Glutamatergic neuron (in vitro differentiated cells): ENCODE measurements around the gene KIF13A. TPM values are rescaled to one million over a fixed set of nuclear protein-coding genes. Genes with fewer than 3 reads are reported as not detected.

ENCODE experiments used
- DNase-seq: peaks from one replicate; pipeline ENCODE4 v3.0.0; 2022
- H3K27ac Mint-ChIP-seq: one replicate; pipeline ENCODE4 v1.8.0; 2020; ENCODE audit warnings: mild to moderate bottlenecking, mixed read lengths, inconsistent platforms; ENCODE audit not compliant: unreplicated experiment
- H3K27me3 Mint-ChIP-seq: one replicate; pipeline ENCODE4 v1.8.0; 2020; ENCODE audit warnings: mild to moderate bottlenecking, moderate library complexity, mixed read lengths, inconsistent platforms; ENCODE audit not compliant: unreplicated experiment
- H3K36me3 Mint-ChIP-seq: one replicate; pipeline ENCODE4 v1.8.0; 2020; ENCODE audit warnings: mild to moderate bottlenecking, mixed read lengths, inconsistent platforms; ENCODE audit not compliant: unreplicated experiment
- H3K4me1 Mint-ChIP-seq: one replicate; pipeline ENCODE4 v1.8.0; 2020; ENCODE audit warnings: mild to moderate bottlenecking, low read depth, mixed read lengths, inconsistent platforms; ENCODE audit not compliant: unreplicated experiment
- H3K4me3 Mint-ChIP-seq: one replicate; pipeline ENCODE4 v1.8.0; 2020; ENCODE audit warnings: mild to moderate bottlenecking, mixed read lengths, inconsistent platforms; ENCODE audit not compliant: unreplicated experiment
- H3K9me3 Mint-ChIP-seq: one replicate; pipeline ENCODE4 v1.8.0; 2020; ENCODE audit warnings: mild to moderate bottlenecking, moderate library complexity, mixed read lengths, inconsistent platforms; ENCODE audit not compliant: unreplicated experiment
- CTCF ChIP-seq: fragments of 200-600 bp; sonication (generic); IDR thresholded peaks from one replicate; pipeline ENCODE4 v1.5.0; 2021; ENCODE audit not compliant: partially characterized antibody, unreplicated experiment
- total RNA-seq: library from RNA; stranded (reverse); fragmentation: NEBNext Ultra II Directional; extraction: Animal tissue kit (Norgen Biotek cat#: 25700); gene quantifications from one replicate; pipeline ENCODE4 v1.2.1, GENCODE V29; 2021; ENCODE audit not compliant: unreplicated experiment

Gene KIF13A
- total RNA-seq, 1 donor from 2014 or later: 26.7 TPM

DNA sequence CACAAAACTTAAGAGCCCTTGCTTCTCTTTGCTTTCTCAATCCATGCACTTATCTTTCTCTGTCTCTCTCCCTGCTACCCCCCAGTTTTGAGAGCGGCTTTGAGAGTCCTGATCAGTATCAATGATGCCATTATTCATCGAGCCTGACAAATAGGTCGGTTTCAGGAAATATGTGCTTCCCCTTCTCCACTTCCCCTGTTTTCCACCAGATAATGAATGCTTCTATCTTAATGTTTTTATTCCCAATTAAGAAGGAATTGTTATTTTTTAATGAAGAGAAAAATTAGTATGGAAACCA, 117.7 kb downstream of the KIF13A start:
- no peak for DNase-seq
- Mint-ChIP-seq H3K27ac (peak overlapping the region; percentile 5), H3K9me3 (peaks cover 5% of the 10 kb centered on the region), H3K36me3 (peaks cover 1% of the 10 kb centered on the region), H3K27me3 (peaks cover 4% of the 10 kb centered on the region), H3K4me3 (no peak overlapping the region), H3K4me1 (peaks cover 38% of the 10 kb centered on the region)
- TF ChIP-seq CTCF: no peak

- Mint-ChIP-seq H3K27ac (peak overlapping the region; percentile 5), H3K36me3 (no peaks in the 10 kb centered on the region), H3K4me1 (peaks cover 39% of the 10 kb centered on the region), H3K27me3 (peaks cover 4% of the 10 kb centered on the region), H3K4me3 (no peak overlapping the region), H3K9me3 (peaks cover 5% of the 10 kb centered on the region)
- DNase-seq: no peak
- TF ChIP-seq CTCF: no peak
Observed at GRCh38 chr6:17869010-17869752, 118.3 kb downstream of the KIF13A start.

DNA sequence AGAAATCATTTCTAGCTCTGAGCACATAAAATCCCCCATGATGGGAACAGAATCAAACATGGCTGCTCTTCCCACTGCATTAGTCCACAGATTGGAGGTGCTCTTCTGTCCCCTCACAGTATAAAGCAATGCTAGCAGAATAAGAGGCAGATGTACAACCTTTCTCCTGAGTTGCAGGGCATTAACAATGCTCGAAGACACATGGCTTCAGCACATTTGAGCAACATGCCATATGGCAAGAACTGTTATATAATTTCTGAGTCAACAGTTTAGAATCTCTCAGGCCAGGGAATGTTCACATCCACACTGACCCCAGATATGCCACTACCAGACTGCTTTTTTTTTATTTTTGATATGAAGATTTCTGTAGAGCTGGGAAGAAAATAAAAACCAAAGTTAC, 119.6 kb downstream of the KIF13A start:
- Mint-ChIP-seq H3K27me3 (peaks cover 4% of the 10 kb centered on the region), H3K9me3 (peaks cover 5% of the 10 kb centered on the region), H3K4me1 (peaks cover 46% of the 10 kb centered on the region), H3K36me3 (no peaks in the 10 kb centered on the region), H3K4me3 (no peak overlapping the region), H3K27ac (peak overlapping the region; percentile 81)
- no peak for DNase-seq
- no peak for TF ChIP-seq CTCF

DNA sequence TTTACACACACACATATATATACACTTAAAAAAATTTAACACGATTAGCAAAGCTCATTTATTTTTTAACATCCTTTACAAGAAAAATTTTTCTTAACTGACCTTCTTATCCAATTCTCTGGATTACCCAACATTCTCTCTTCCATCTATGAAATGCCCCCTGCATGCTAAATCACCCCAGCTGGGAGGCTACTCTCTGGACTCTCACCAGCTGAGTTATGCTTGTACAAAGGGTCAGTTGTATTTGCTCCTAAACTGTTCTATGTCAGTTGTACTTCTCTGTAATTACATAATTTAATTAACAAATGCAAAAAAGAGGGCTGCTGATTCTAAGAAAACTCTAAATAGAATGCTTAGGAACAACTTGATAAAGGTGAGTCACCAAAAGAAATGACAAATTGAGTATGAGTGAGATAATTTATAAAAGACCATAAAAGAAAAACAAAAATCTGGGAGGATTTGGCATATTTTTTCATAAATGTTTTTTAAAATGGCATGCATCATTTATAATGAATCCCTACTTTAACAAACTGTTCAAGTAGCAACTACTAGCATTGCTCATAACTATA, 120.5 kb downstream of the KIF13A start:
- Mint-ChIP-seq H3K4me1 (peaks cover 46% of the 10 kb centered on the region), H3K9me3 (peaks cover 5% of the 10 kb centered on the region)

More for the DNA sequence above, 120.5 kb downstream of the KIF13A start:
- TF ChIP-seq CTCF: no peak
- Mint-ChIP-seq H3K4me3 (peak overlapping the region; percentile 12), H3K27me3 (peaks cover 4% of the 10 kb centered on the region), H3K36me3 (no peaks in the 10 kb centered on the region), H3K27ac (peak overlapping the region; percentile 10)
- no peak for DNase-seq
